ENCODE data around the gene ETNK2.
A peak's percentile ranks its signal among the peaks of the same experiment; 100 is the strongest.

ETNK2 gene

GRCh38 chr1:204142032-204142974 is 9.5 kb downstream of the ETNK2 start:
- Histone ChIP-seq H3K9ac (ENCODE audit: low read depth, low read length) (no peak overlapping the region), H3K9me3 (replicated peaks; ENCODE audit: low read length) (no peaks in the 10 kb centered on the region), H3K4me1 (ENCODE audit: control insufficient read depth, insufficient read depth, low read length) (no peaks in the 10 kb centered on the region), H3K4me2 (ENCODE audit: low read length) (no peak overlapping the region), H3K27me3 (ENCODE audit: control insufficient read depth, insufficient read depth, low read length) (peaks cover 46% of the 10 kb centered on the region), H3K4me3 (ENCODE audit: low read length) (no peak overlapping the region), H3K36me3 (ENCODE audit: insufficient read depth, low read length) (no peaks in the 10 kb centered on the region)

GRCh38 chr1:204141131-204141530 is 10.7 kb downstream of the ETNK2 start:
- Histone ChIP-seq H3K9ac (ENCODE audit: low read depth, low read length) (no peak overlapping the region), H3K36me3 (ENCODE audit: insufficient read depth, low read length) (no peaks in the 10 kb centered on the region), H3K4me3 (ENCODE audit: low read length) (no peak overlapping the region), H3K4me1 (ENCODE audit: control insufficient read depth, insufficient read depth, low read length) (no peaks in the 10 kb centered on the region), H3K9me3 (replicated peaks; ENCODE audit: low read length) (no peaks in the 10 kb centered on the region), H3K4me2 (ENCODE audit: low read length) (no peak overlapping the region), H3K27me3 (ENCODE audit: control insufficient read depth, insufficient read depth, low read length) (peaks cover 39% of the 10 kb centered on the region)

DNA sequence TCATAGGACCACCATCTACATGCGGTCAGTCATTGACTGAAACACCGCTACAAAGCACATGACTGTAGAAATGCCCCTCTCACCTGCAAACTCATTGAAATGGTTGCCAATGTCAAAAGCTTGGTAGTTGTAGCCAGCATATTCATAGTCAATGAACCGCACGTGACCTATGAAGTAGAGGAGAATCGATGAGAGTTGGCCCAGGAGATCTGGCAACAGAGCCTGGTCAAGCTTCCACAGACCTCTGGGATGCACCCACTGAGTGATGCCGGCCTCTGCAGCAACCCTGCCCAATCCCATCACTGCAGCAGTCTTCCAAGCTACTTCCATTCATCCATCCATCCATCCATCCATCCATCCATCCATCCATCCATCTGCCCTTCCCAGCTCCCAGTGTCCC is 11.9 kb downstream of the ETNK2 start:
- Histone ChIP-seq H3K9ac (ENCODE audit: low read depth, low read length) (no peak overlapping the region), H3K27me3 (ENCODE audit: control insufficient read depth, insufficient read depth, low read length) (peaks cover 27% of the 10 kb centered on the region), H3K36me3 (ENCODE audit: insufficient read depth, low read length) (no peaks in the 10 kb centered on the region), H3K4me3 (ENCODE audit: low read length) (no peak overlapping the region), H3K4me2 (ENCODE audit: low read length) (no peak overlapping the region), H3K4me1 (ENCODE audit: control insufficient read depth, insufficient read depth, low read length) (no peaks in the 10 kb centered on the region), H3K9me3 (replicated peaks; ENCODE audit: low read length) (no peaks in the 10 kb centered on the region)

GRCh38 chr1:204139088-204139487 is 12.8 kb downstream of the ETNK2 start:
- H3K4me2 ChIP-seq (ENCODE audit: low read length): no peak overlapping the region
- no peak overlapping the region for H3K9ac ChIP-seq (ENCODE audit: low read depth, low read length)
- no peaks in the 10 kb centered on the region for H3K36me3 ChIP-seq (ENCODE audit: insufficient read depth, low read length)
- no peaks in the 10 kb centered on the region for H3K9me3 ChIP-seq (replicated peaks; ENCODE audit: low read length)
- peaks cover 25% of the 10 kb centered on the region for H3K27me3 ChIP-seq (ENCODE audit: control insufficient read depth, insufficient read depth, low read length)
- no peaks in the 10 kb centered on the region for H3K4me1 ChIP-seq (ENCODE audit: control insufficient read depth, insufficient read depth, low read length)
- no peak overlapping the region for H3K4me3 ChIP-seq (ENCODE audit: low read length)

- peaks cover 15% of the 10 kb centered on the region for H3K27me3 ChIP-seq (ENCODE audit: control insufficient read depth, insufficient read depth, low read length)
- no peak overlapping the region for H3K4me2 ChIP-seq (ENCODE audit: low read length)
- H3K9me3 ChIP-seq (replicated peaks; ENCODE audit: low read length): no peaks in the 10 kb centered on the region
- no peaks in the 10 kb centered on the region for H3K36me3 ChIP-seq (ENCODE audit: insufficient read depth, low read length)
- no peak overlapping the region for H3K4me3 ChIP-seq (ENCODE audit: low read length)
- no peaks in the 10 kb centered on the region for H3K4me1 ChIP-seq (ENCODE audit: control insufficient read depth, insufficient read depth, low read length)
- H3K9ac ChIP-seq (ENCODE audit: low read depth, low read length): no peak overlapping the region
Observed at GRCh38 chr1:204136814-204137213, 15.0 kb downstream of the ETNK2 start.

- Histone ChIP-seq H3K27me3 (ENCODE audit: control insufficient read depth, insufficient read depth, low read length) (peaks cover 5% of the 10 kb centered on the region), H3K9me3 (replicated peaks; ENCODE audit: low read length) (no peaks in the 10 kb centered on the region), H3K4me3 (ENCODE audit: low read length) (no peak overlapping the region), H3K36me3 (ENCODE audit: insufficient read depth, low read length) (no peaks in the 10 kb centered on the region), H3K9ac (ENCODE audit: low read depth, low read length) (no peak overlapping the region), H3K4me1 (ENCODE audit: control insufficient read depth, insufficient read depth, low read length) (peaks cover 24% of the 10 kb centered on the region), H3K4me2 (ENCODE audit: low read length) (no peak overlapping the region)
Observed at GRCh38 chr1:204134103-204134502, 17.7 kb downstream of the ETNK2 start.

GRCh38 chr1:204132718-204133117 is 19.1 kb downstream of the ETNK2 start:
- Histone ChIP-seq H3K9me3 (replicated peaks; ENCODE audit: low read length) (no peaks in the 10 kb centered on the region), H3K9ac (ENCODE audit: low read depth, low read length) (no peak overlapping the region), H3K4me1 (ENCODE audit: control insufficient read depth, insufficient read depth, low read length) (peaks cover 28% of the 10 kb centered on the region), H3K4me2 (ENCODE audit: low read length) (no peak overlapping the region), H3K36me3 (ENCODE audit: insufficient read depth, low read length) (no peaks in the 10 kb centered on the region), H3K4me3 (ENCODE audit: low read length) (no peak overlapping the region), H3K27me3 (ENCODE audit: control insufficient read depth, insufficient read depth, low read length) (peaks cover under 1% of the 10 kb centered on the region)

GRCh38 chr1:204131978-204132377 is 19.9 kb downstream of the ETNK2 start:
- no peak overlapping the region for H3K4me2 ChIP-seq (ENCODE audit: low read length)
- no peaks in the 10 kb centered on the region for H3K36me3 ChIP-seq (ENCODE audit: insufficient read depth, low read length)
- H3K9me3 ChIP-seq (replicated peaks; ENCODE audit: low read length): no peaks in the 10 kb centered on the region
- no peaks in the 10 kb centered on the region for H3K27me3 ChIP-seq (ENCODE audit: control insufficient read depth, insufficient read depth, low read length)
- H3K4me1 ChIP-seq (ENCODE audit: control insufficient read depth, insufficient read depth, low read length): peaks cover 33% of the 10 kb centered on the region
- no peak overlapping the region for H3K9ac ChIP-seq (ENCODE audit: low read depth, low read length)
- H3K4me3 ChIP-seq (ENCODE audit: low read length): no peak overlapping the region

GRCh38 chr1:204130981-204131892 is 20.6 kb downstream of the ETNK2 start:
- Histone ChIP-seq H3K36me3 (ENCODE audit: insufficient read depth, low read length) (peaks cover 4% of the 10 kb centered on the region), H3K27me3 (ENCODE audit: control insufficient read depth, insufficient read depth, low read length) (no peaks in the 10 kb centered on the region), H3K9ac (ENCODE audit: low read depth, low read length) (peak overlapping the region; percentile 37), H3K4me3 (ENCODE audit: low read length) (no peak overlapping the region), H3K9me3 (replicated peaks; ENCODE audit: low read length) (no peaks in the 10 kb centered on the region), H3K4me2 (ENCODE audit: low read length) (peak overlapping the region; percentile 52), H3K4me1 (ENCODE audit: control insufficient read depth, insufficient read depth, low read length) (peaks cover 37% of the 10 kb centered on the region)

DNA sequence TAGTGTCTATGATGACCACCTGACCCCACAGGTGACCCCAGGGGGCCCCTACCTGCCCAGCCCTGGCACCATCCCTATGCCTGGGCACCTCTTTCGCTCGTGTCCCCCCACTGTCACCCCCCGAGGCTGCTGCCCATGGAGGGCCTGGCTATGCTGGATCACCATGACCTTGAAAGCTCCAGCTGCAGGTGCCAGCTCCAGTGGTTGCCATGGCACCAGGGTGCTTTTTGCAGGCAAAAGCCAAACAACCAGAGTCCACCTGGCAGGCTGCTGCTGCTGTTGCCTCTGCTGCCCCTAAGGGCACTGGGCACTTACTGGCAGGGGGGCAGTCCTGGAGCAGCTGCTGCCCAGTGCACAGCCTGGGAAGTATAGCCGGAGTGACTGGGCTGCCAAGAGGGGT is 21.7 kb downstream of the ETNK2 start:
- Histone ChIP-seq H3K36me3 (ENCODE audit: insufficient read depth, low read length) (peaks cover 4% of the 10 kb centered on the region), H3K4me2 (ENCODE audit: low read length) (peak overlapping the region; percentile 52), H3K27me3 (ENCODE audit: control insufficient read depth, insufficient read depth, low read length) (no peaks in the 10 kb centered on the region), H3K9ac (ENCODE audit: low read depth, low read length) (no peak overlapping the region), H3K4me3 (ENCODE audit: low read length) (no peak overlapping the region), H3K9me3 (replicated peaks; ENCODE audit: low read length) (no peaks in the 10 kb centered on the region), H3K4me1 (ENCODE audit: control insufficient read depth, insufficient read depth, low read length) (peaks cover 37% of the 10 kb centered on the region)
